Measurements from ENCODE around the gene PDX1.

Gene PDX1

GRCh38 chr13:27967736-27968315 is 48.0 kb downstream of the PDX1 start:
- DNase-seq, result peak in 1 of 42 donors; percentile 11

DNA sequence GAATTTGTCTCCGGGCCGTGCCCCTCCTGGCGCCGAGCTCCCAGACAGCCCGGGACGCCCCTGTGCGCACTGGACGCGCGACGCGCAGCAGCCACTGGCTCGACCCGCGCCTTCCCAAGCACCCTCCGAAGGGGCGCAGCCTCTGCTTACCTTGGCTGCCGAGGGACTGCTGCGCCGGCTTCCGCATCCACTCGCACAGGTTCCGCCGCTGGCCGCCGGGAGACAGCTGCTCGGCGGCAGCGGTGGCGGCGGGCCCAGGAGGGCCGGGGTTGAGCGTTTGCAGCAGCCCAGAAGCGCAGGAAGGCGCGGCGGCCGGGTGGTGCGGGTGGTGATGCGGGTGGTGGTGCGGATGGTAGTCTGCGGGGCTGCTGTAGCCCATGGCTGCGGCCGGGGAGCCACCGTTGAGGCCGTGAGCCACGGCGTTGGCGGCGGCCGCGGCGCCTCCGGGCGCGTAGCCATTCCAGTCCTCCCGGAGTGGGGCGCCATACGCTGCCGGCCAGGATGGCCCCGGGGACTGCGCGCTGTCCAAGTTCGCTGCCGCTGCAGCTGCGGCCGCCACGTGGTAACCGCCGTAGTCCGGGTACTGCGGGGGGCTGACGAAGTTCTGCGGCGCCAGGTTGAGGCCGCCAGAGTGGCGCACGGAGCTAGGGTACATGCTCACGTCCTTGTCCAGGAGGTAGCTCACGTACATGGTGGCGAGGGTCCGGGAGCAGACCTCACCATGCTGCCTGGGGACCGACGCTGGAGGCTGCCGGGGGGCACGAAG is 48.7 kb downstream of the PDX1 start:
- intact Hi-C loops (cut with DNase I), result no loop called here
- DNase-seq, result peak in 1 of 42 donors; percentile 25

More at GRCh38 chr13:27967736-27968315, 48.0 kb downstream of the PDX1 start:
- intact Hi-C loops (cut with DNase I), result no loop called here

- DNase-seq, result peak in 1 of 42 donors; percentile 7
Observed at GRCh38 chr13:27969082-27969865, 49.5 kb downstream of the PDX1 start, which contains the start of gene CDX2. Gene CDX2, minus strand, starts transcription at chr13:27969315. Its CDS starts 309 bp downstream, at chr13:27969006.

DNA sequence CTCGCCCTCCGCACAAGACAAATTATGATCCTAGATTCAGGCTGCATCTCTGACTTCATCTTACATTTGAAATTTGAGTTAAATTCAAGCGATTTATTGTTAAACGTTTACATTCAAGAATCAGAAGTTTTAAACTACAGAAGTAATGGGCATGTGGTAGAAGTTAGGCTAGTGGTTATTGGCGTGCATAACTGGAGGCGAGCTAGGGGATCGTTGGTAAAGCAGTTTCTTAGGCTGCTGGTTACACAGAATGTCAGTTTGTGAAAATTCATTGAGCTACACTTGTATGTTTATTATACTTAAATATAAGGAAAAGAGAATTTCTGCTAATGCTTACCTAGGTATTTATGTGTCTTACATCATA is 50.0 kb downstream of the PDX1 start:
- DNase-seq, result no peak
- intact Hi-C loops (cut with DNase I), result no loop called here

More at GRCh38 chr13:27969082-27969865, 49.5 kb downstream of the PDX1 start, which contains the start of gene CDX2:
- intact Hi-C loops (cut with DNase I), result no loop called here

DNA sequence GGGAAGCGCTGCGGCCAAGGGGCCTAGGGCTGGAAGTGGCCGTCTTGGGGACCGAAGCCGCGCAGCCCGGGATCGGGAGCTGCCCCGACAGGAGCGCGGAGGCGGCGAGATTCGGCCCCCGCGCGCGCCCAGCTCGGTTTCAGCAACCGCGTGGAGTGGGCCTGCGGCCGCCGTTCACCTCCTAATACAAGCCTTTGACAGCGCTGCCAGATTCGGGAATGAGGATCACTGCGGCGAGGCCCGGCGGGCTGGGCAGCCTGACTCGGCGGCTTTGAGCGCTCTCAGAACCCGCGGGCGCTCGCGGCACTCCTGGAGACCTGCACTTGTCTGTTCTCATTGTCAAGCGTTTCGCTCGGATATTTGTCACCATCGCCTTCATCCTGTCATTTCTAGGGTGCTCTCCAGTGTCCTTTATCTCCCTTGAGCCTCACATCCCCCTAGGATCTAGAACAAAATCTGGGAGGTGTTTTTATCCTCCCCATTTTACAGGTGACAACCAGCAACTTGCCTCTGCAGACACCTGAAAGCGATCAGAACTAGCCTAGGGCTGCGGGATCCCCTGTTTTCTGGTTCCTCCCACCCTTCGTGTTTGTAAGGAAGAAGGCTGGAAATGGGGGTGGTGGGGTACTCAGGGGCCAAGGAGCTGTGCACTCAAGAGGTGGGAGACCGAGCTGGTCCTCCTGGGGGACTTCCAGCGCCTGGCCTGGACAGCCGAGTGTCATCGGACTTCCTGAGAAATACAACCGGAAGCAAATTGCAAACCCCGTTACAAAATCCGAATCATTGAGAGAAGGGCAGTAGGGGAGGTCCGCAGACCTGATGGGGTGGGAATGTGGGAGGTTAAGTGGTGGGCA is 50.8 kb downstream of the PDX1 start:
- intact Hi-C loops (cut with DNase I), result no loop called here
- peak in 1 of 42 donors; percentile 16 for DNase-seq

DNA sequence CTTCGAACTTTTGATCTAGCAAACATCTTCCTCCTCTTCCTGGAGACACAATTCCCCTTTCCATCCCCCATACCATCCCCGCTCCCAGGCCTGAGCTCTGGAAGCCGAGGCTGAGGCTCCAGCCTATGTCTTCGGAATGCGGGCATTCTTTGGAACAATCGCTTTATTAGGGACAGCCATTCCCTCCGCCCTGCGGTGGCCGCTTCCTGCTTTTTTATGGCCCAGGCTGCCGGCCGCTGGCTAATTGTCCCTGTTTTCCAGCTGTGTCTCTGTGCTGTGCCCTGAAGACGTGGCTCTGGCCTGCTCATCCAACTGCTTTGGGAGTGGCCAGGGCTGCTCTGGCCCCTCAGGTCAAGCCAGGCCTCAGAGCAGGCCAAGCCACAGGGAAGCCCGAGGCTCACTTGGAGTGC is 51.4 kb downstream of the PDX1 start:
- no peak for DNase-seq
- intact Hi-C loops (cut with DNase I), result no loop called here

DNA sequence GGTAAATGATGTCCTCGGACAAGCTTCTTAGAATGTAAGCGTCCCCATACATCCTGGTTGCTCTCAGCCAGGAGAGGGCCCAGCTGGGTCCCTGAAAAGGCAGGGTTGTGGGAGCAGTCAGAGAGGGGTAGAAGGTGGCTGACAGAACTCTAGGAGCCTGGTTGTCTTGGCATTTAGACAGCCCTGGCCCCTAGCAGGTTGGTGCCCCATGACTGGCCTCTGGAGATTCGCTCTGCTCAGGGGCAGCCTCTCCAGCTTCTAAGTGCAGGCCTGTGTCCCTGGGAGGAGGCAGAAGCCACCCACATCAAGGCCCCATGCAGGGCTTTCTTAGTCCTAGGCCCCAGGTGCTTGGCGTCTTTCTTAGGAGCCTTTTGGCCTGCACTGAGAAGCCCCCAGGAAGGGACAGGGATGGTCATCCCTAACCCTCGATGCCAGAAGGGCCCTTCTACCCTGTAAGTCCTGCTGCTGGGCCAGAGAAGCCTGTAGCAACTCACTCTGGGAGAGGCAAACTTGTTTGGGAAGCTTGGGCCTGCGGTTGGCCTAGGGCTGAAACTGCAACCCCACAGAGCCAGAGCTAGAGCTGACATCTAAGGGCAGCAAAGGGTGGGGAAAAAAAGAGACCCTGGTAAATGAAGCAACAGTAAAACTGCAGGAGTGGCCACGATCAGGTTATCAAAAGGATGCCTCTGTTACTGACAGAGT is 52.1 kb downstream of the PDX1 start:
- intact Hi-C loops (cut with DNase I), result no loop called here

GRCh38 chr13:27972478-27972820 is 52.6 kb downstream of the PDX1 start:
- peak in 1 of 42 donors; percentile 9 for DNase-seq
- intact Hi-C loops (cut with DNase I), result no loop called here

More for the DNA sequence above, 52.1 kb downstream of the PDX1 start:
- DNase-seq, result peak in 1 of 42 donors; percentile 12

GRCh38 chr13:27973291-27973690 is 53.5 kb downstream of the PDX1 start:
- peak in 1 of 42 donors; percentile 13 for DNase-seq
- intact Hi-C loops (cut with DNase I), result no loop called here

- intact Hi-C loops (cut with DNase I), result no loop called here
- peak in 2 of 42 donors; percentile 3 to 25 for DNase-seq
Observed at GRCh38 chr13:27973961-27974662, 54.3 kb downstream of the PDX1 start.
